ENCODE measurements around the gene POLN.

POLN gene

GRCh38 chr4:2094545-2094944, 147.4 kb downstream of the POLN start:
- no peak for ATAC-seq
- TF ChIP-seq ZNF70 (CRISPR knock-in tag; IDR thresholded peaks at IDR 0.05) (no peak), CSDC2 (CRISPR knock-in tag; IDR thresholded peaks at IDR 0.05) (no peak), ZNF8 (CRISPR knock-in tag; IDR thresholded peaks at IDR 0.05) (no peak), ARNTL (CRISPR knock-in tag; IDR thresholded peaks at IDR 0.05; ENCODE audit: borderline replicate concordance, low read depth) (no peak), SNAI2 (CRISPR knock-in tag; IDR thresholded peaks at IDR 0.05) (no peak), TOX (CRISPR knock-in tag; IDR thresholded peaks at IDR 0.05; ENCODE audit: borderline replicate concordance) (no peak), OSR1 (CRISPR knock-in tag; IDR thresholded peaks at IDR 0.05) (no peak), POU6F1 (CRISPR knock-in tag; IDR thresholded peaks at IDR 0.05; ENCODE audit: borderline replicate concordance, low read depth) (no peak), ESRRG (CRISPR knock-in tag; IDR thresholded peaks at IDR 0.05) (no peak), PPARA (CRISPR knock-in tag; IDR thresholded peaks at IDR 0.05; ENCODE audit: borderline replicate concordance) (no peak), PATZ1 (CRISPR knock-in tag; IDR thresholded peaks at IDR 0.05; ENCODE audit: borderline replicate concordance) (no peak), ZC3H10 (CRISPR knock-in tag; IDR thresholded peaks at IDR 0.05) (no peak), ZFP3 (CRISPR knock-in tag; IDR thresholded peaks at IDR 0.05) (no peak), RARB (CRISPR knock-in tag; IDR thresholded peaks at IDR 0.05) (no peak), ISL1 (CRISPR knock-in tag; IDR thresholded peaks at IDR 0.05) (no peak), ZNF565 (CRISPR knock-in tag; conservative IDR thresholded peaks at IDR 0.05; ENCODE audit: low read depth) (no peak)
- TF ChIP-seq, protein P1, sequence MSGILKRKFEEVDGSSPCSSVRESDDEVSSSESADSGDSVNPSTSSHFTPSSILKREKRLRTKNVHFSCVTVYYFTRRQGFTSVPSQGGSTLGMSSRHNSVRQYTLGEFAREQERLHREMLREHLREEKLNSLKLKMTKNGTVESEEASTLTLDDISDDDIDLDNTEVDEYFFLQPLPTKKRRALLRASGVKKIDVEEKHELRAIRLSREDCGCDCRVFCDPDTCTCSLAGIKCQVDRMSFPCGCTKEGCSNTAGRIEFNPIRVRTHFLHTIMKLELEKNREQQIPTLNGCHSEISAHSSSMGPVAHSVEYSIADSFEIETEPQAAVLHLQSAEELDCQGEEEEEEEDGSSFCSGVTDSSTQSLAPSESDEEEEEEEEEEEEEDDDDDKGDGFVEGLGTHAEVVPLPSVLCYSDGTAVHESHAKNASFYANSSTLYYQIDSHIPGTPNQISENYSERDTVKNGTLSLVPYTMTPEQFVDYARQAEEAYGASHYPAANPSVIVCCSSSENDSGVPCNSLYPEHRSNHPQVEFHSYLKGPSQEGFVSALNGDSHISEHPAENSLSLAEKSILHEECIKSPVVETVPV (CRISPR knock-in tag; IDR thresholded peaks at IDR 0.05): no peak
- TF ChIP-seq, protein P2, sequence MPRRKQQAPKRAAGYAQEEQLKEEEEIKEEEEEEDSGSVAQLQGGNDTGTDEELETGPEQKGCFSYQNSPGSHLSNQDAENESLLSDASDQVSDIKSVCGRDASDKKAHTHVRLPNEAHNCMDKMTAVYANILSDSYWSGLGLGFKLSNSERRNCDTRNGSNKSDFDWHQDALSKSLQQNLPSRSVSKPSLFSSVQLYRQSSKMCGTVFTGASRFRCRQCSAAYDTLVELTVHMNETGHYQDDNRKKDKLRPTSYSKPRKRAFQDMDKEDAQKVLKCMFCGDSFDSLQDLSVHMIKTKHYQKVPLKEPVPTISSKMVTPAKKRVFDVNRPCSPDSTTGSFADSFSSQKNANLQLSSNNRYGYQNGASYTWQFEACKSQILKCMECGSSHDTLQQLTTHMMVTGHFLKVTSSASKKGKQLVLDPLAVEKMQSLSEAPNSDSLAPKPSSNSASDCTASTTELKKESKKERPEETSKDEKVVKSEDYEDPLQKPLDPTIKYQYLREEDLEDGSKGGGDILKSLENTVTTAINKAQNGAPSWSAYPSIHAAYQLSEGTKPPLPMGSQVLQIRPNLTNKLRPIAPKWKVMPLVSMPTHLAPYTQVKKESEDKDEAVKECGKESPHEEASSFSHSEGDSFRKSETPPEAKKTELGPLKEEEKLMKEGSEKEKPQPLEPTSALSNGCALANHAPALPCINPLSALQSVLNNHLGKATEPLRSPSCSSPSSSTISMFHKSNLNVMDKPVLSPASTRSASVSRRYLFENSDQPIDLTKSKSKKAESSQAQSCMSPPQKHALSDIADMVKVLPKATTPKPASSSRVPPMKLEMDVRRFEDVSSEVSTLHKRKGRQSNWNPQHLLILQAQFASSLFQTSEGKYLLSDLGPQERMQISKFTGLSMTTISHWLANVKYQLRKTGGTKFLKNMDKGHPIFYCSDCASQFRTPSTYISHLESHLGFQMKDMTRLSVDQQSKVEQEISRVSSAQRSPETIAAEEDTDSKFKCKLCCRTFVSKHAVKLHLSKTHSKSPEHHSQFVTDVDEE (CRISPR knock-in tag; IDR thresholded peaks at IDR 0.05): no peak

- no peak for ATAC-seq
Measured at GRCh38 chr4:2093265-2093664, 148.7 kb downstream of the POLN start.

More at GRCh38 chr4:2093265-2093664, 148.7 kb downstream of the POLN start:
- TF ChIP-seq ZNF565 (CRISPR knock-in tag; conservative IDR thresholded peaks at IDR 0.05; ENCODE audit: low read depth) (no peak), ZC3H10 (CRISPR knock-in tag; IDR thresholded peaks at IDR 0.05) (no peak), TOX (CRISPR knock-in tag; IDR thresholded peaks at IDR 0.05; ENCODE audit: borderline replicate concordance) (no peak), PATZ1 (CRISPR knock-in tag; IDR thresholded peaks at IDR 0.05; ENCODE audit: borderline replicate concordance) (no peak), ZFP3 (CRISPR knock-in tag; IDR thresholded peaks at IDR 0.05) (no peak), ESRRG (CRISPR knock-in tag; IDR thresholded peaks at IDR 0.05) (no peak), ARNTL (CRISPR knock-in tag; IDR thresholded peaks at IDR 0.05; ENCODE audit: borderline replicate concordance, low read depth) (no peak), OSR1 (CRISPR knock-in tag; IDR thresholded peaks at IDR 0.05) (no peak), ZNF70 (CRISPR knock-in tag; IDR thresholded peaks at IDR 0.05) (no peak), SNAI2 (CRISPR knock-in tag; IDR thresholded peaks at IDR 0.05) (no peak), GLIS3 (CRISPR knock-in tag; IDR thresholded peaks at IDR 0.05) (no peak), POU6F1 (CRISPR knock-in tag; IDR thresholded peaks at IDR 0.05; ENCODE audit: borderline replicate concordance, low read depth) (no peak), ISL1 (CRISPR knock-in tag; IDR thresholded peaks at IDR 0.05) (no peak)
- TF ChIP-seq, protein P1 (CRISPR knock-in tag; IDR thresholded peaks at IDR 0.05): no peak

Data from SK-N-SH treated with all-trans-retinoic acid at 6 μM for 48 hours (cell line).